Measurements from ENCODE around the gene PJA2. TPM values are rescaled to one million over a fixed set of nuclear protein-coding genes. Genes with fewer than 3 reads are reported as not detected.
"Not testable (repeated sequence)": the region's sequence is repeated elsewhere in the genome, so short reads cannot be mapped to it uniquely, and the experiment has no call there.

The PJA2 gene
- total RNA-seq, 1 donor from 2014 or later = 63.4 TPM

DNA sequence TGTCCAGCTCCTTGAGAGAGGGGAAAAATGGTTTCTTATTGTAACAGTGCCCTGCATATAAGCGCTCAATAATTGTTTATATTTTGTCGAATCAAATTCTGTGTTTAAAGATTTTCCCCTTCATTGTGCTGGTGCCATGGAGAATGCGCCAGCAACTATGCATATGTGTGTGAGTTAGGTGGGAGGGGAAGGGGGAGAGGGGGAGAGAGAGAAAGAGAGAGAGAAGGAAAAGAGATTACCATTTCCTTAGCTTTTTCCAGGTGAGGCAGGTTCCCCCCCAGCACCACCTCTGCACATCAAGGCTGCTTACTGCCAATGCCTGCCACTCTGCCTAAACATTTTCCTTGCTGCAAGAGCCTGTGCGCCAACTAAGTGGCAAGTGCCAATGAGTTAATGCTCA is 111.0 kb downstream of the PJA2 start:
- no peak for DNase-seq (ENCODE audit: low spot score, unreplicated experiment)
- peaks cover 9% of the 10 kb centered on the region for H3K9me3 Mint-ChIP-seq (ENCODE audit: low read depth)
- no peak overlapping the region for H3K27ac Mint-ChIP-seq
- no peaks in the 10 kb centered on the region for H3K4me1 Mint-ChIP-seq (ENCODE audit: low read depth)
- peaks cover 2% of the 10 kb centered on the region for H3K36me3 Mint-ChIP-seq (ENCODE audit: insufficient read depth)
- TF ChIP-seq, protein P1, sequence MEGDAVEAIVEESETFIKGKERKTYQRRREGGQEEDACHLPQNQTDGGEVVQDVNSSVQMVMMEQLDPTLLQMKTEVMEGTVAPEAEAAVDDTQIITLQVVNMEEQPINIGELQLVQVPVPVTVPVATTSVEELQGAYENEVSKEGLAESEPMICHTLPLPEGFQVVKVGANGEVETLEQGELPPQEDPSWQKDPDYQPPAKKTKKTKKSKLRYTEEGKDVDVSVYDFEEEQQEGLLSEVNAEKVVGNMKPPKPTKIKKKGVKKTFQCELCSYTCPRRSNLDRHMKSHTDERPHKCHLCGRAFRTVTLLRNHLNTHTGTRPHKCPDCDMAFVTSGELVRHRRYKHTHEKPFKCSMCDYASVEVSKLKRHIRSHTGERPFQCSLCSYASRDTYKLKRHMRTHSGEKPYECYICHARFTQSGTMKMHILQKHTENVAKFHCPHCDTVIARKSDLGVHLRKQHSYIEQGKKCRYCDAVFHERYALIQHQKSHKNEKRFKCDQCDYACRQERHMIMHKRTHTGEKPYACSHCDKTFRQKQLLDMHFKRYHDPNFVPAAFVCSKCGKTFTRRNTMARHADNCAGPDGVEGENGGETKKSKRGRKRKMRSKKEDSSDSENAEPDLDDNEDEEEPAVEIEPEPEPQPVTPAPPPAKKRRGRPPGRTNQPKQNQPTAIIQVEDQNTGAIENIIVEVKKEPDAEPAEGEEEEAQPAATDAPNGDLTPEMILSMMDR (IDR thresholded peaks at IDR 0.05; ENCODE audit: unreplicated experiment) = no peak
- no peak overlapping the region for H3K4me3 Mint-ChIP-seq (ENCODE audit: low read depth)
- no peaks in the 10 kb centered on the region for H3K27me3 Mint-ChIP-seq

- TF ChIP-seq, protein P1 (IDR thresholded peaks at IDR 0.05; ENCODE audit: unreplicated experiment) = no peak
- Mint-ChIP-seq H3K4me1 (ENCODE audit: low read depth) (no peaks in the 10 kb centered on the region), H3K27ac (no peak overlapping the region), H3K27me3 (no peaks in the 10 kb centered on the region), H3K36me3 (ENCODE audit: insufficient read depth) (peaks cover 2% of the 10 kb centered on the region), H3K9me3 (ENCODE audit: low read depth) (peaks cover 16% of the 10 kb centered on the region), H3K4me3 (ENCODE audit: low read depth) (no peak overlapping the region)
- no peak for DNase-seq (ENCODE audit: low spot score, unreplicated experiment)
Observed at GRCh38 chr5:109297900-109298299, 111.9 kb downstream of the PJA2 start.

- H3K9me3 Mint-ChIP-seq (ENCODE audit: low read depth) = peaks cover 20% of the 10 kb centered on the region
- H3K36me3 Mint-ChIP-seq (ENCODE audit: insufficient read depth) = peaks cover 8% of the 10 kb centered on the region
- H3K4me3 Mint-ChIP-seq (ENCODE audit: low read depth) = no peak overlapping the region
- TF ChIP-seq, protein P1 (IDR thresholded peaks at IDR 0.05; ENCODE audit: unreplicated experiment) = no peak
- H3K27me3 Mint-ChIP-seq = no peaks in the 10 kb centered on the region
- no peak for DNase-seq (ENCODE audit: low spot score, unreplicated experiment)
- no peak overlapping the region for H3K27ac Mint-ChIP-seq
- H3K4me1 Mint-ChIP-seq (ENCODE audit: low read depth) = no peaks in the 10 kb centered on the region
Observed at GRCh38 chr5:109291090-109291489, 118.7 kb downstream of the PJA2 start.

- Mint-ChIP-seq H3K9me3 (ENCODE audit: low read depth) (peaks cover 28% of the 10 kb centered on the region), H3K4me1 (ENCODE audit: low read depth) (no peaks in the 10 kb centered on the region), H3K36me3 (ENCODE audit: insufficient read depth) (peaks cover 13% of the 10 kb centered on the region), H3K27me3 (no peaks in the 10 kb centered on the region), H3K27ac (no peak overlapping the region), H3K4me3 (ENCODE audit: low read depth) (no peak overlapping the region)
- no peak for DNase-seq (ENCODE audit: low spot score, unreplicated experiment)
- TF ChIP-seq, protein P1 (IDR thresholded peaks at IDR 0.05; ENCODE audit: unreplicated experiment) = no peak
Observed at GRCh38 chr5:109290231-109290630, 119.5 kb downstream of the PJA2 start.

- not testable (repeated sequence) for H3K27me3 Mint-ChIP-seq; H3K27ac Mint-ChIP-seq; H3K4me1 Mint-ChIP-seq (ENCODE audit: low read depth); DNase-seq (ENCODE audit: low spot score, unreplicated experiment); H3K4me3 Mint-ChIP-seq (ENCODE audit: low read depth)
- Mint-ChIP-seq H3K9me3 (ENCODE audit: low read depth) (peaks cover 22% of the 10 kb centered on the region), H3K36me3 (ENCODE audit: insufficient read depth) (peaks cover 13% of the 10 kb centered on the region)
Observed at GRCh38 chr5:109286628-109287027, 123.1 kb downstream of the PJA2 start.
